HCT116 (cell line): ENCODE data around the gene IGSF9. TPM values are rescaled to one million over a fixed set of nuclear protein-coding genes. Genes with fewer than 3 reads are reported as not detected.

Experiments used
- ATAC-seq: fragments of 200-7000 bp; cut with Tn5 transposase; 2 replicates; pipeline ENCODE4 v1.9.1; 2020; ENCODE audit warnings: mild to moderate bottlenecking, moderate library complexity
- BruUV-seq: library from RNA; stranded (reverse); fragments of 400-500 nt; replicated peaks from 2 replicates; lab custom pipeline; 2021; lab: Mats Ljungman, UMichigan
- CTCF ChIA-PET: fragments of 300-600 bp; sonication (Branson Sonifier 250); formaldehyde crosslinking; loops from one replicate; lab custom pipeline; 2021; ENCODE audit warnings: antibody characterized with exemption; lab: Charles Lee
- POLR2A ChIA-PET: fragments of 300-600, 350-600 bp; sonication (Branson Sonifier 250); formaldehyde crosslinking; loops from one replicate; lab custom pipeline; 2021; ENCODE audit warnings: antibody characterized with exemption; lab: Charles Lee
- RAD21 ChIA-PET, 2 experiments: fragments of 300-600 bp; sonication (Branson Sonifier 250); formaldehyde crosslinking; loops; one replicate each; lab custom pipeline; 2023; ENCODE audit warnings: low total read pairs in 2 of 2; ENCODE audit not compliant: uncharacterized antibody in 2 of 2, unreplicated experiment in 2 of 2, low non-redundant PET in 1 of 2; lab: Charles Lee
- DNase-seq: peaks from one replicate; pipeline ENCODE4 v3.0.0-alpha.2; 2010; ENCODE audit warnings: low read depth, low spot score
- H2AFZ ChIP-seq: fragments of 200-600 bp; shearing (Covaris generic), sonication (generic); 2 replicates; pipeline ENCODE4 v1.6.1; 2017; ENCODE audit warnings: low read depth, mixed run types, mixed read lengths, antibody characterized with exemption, low read length; ENCODE audit not compliant: poor library complexity, severe bottlenecking
- H3K27ac ChIP-seq: 2 replicates; pipeline ENCODE4 v1.5.1; 2012; ENCODE audit warnings: low read depth, low read length
- H3K27me3 ChIP-seq: fragments of 200-600 bp; sonication (generic); 2 replicates; pipeline ENCODE4 v1.6.1; 2016; ENCODE audit warnings: mixed run types, low read length, mixed read lengths; ENCODE audit not compliant: insufficient read depth
- H3K36me3 ChIP-seq, 2 experiments: fragments of 200-500 bp in 1 of 2; fragments of 200-600 bp in 1 of 2; sonication (Bioruptor generic) in 1 of 2; sonication (generic) in 1 of 2; 2 replicates each; pipeline versions ENCODE4 v1.5.1 to v1.6.1; 2014 to 2016; ENCODE audit warnings: low read length in 2 of 2, inconsistent platforms in 1 of 2, mixed read lengths in 1 of 2, mixed run types in 1 of 2; ENCODE audit not compliant: insufficient read depth in 2 of 2, control insufficient read depth in 1 of 2
- H3K4me1 ChIP-seq, 2 experiments: fragments of 200-600 bp in 1 of 2; sonication (generic) in 1 of 2; 2 replicates each; pipeline versions ENCODE4 v1.5.1 to v1.6.1; 2012 to 2017; ENCODE audit warnings: low read length in 2 of 2, inconsistent platforms in 1 of 2, mild to moderate bottlenecking in 1 of 2, mixed read lengths in 1 of 2, mixed run types in 1 of 2, moderate library complexity in 1 of 2; ENCODE audit not compliant: insufficient read depth in 2 of 2, control insufficient read depth in 1 of 2
- H3K4me2 ChIP-seq: fragments of 200-600 bp; sonication (generic); 2 replicates; pipeline ENCODE4 v1.6.1; 2017; ENCODE audit warnings: mixed run types, low read length, mixed read lengths
- H3K4me3 ChIP-seq, 2 experiments: fragments of 200-600 bp in 1 of 2; sonication (generic) in 1 of 2; replicated peaks in 1 of 2; 2 replicates each; pipeline ENCODE4 v1.5.1; 2011 to 2016; ENCODE audit warnings: low read length in 2 of 2, control low read depth in 1 of 2, low read depth in 1 of 2, mild to moderate bottlenecking in 1 of 2, mixed read lengths in 1 of 2, mixed run types in 1 of 2
- H3K79me2 ChIP-seq: fragments of 200-600 bp; sonication (generic); 2 replicates; pipeline ENCODE4 v1.6.1; 2017; ENCODE audit warnings: mild to moderate bottlenecking, mixed run types, low read length, moderate library complexity, mixed read lengths; ENCODE audit not compliant: insufficient read depth
- H3K9ac ChIP-seq: fragments of 200-600 bp; sonication (generic); 2 replicates; pipeline ENCODE4 v1.6.1; 2016; ENCODE audit warnings: low read length, mixed read lengths
- H3K9me2 ChIP-seq: fragments of 200-600 bp; sonication (generic), shearing (Covaris generic); 2 replicates; pipeline ENCODE4 v1.6.1; 2017; ENCODE audit warnings: mixed run types, mild to moderate bottlenecking, moderate library complexity; ENCODE audit not compliant: insufficient read depth
- H3K9me3 ChIP-seq, 2 experiments: fragments of 200-500 bp in 1 of 2; fragments of 200-600 bp in 1 of 2; sonication (Bioruptor generic) in 1 of 2; sonication (generic) in 1 of 2; 2 replicates each; pipeline ENCODE4 v1.6.1; 2014 to 2017; ENCODE audit warnings: low read length in 2 of 2, mixed read lengths in 2 of 2, inconsistent platforms in 1 of 2, low read depth in 1 of 2, mild to moderate bottlenecking in 1 of 2, mixed run types in 1 of 2, moderate library complexity in 1 of 2; ENCODE audit not compliant: control insufficient read depth in 1 of 2, insufficient read depth in 1 of 2
- H4K20me1 ChIP-seq: fragments of 200-600 bp; sonication (generic), shearing (Covaris generic); 2 replicates; pipeline ENCODE4 v1.6.1; 2017; ENCODE audit warnings: mixed run types, mild to moderate bottlenecking, moderate library complexity; ENCODE audit not compliant: insufficient read depth
- CEBPB ChIP-seq: IDR thresholded peaks from 2 replicates; pipeline ENCODE4 v1.6.1; 2012; ENCODE audit warnings: low read depth
- EGR1 ChIP-seq: IDR thresholded peaks from 2 replicates; pipeline ENCODE4 v1.6.1; 2012; ENCODE audit warnings: low read depth
- ELF1 ChIP-seq: IDR thresholded peaks from 2 replicates; pipeline ENCODE4 v1.6.1; 2012; ENCODE audit warnings: low read depth, borderline replicate concordance
- EZH2 ChIP-seq: fragments of 200-600 bp; sonication (generic); IDR thresholded peaks from 2 replicates; pipeline ENCODE4 v1.6.1; 2017; ENCODE audit warnings: antibody characterized with exemption, mixed run types
- JUND ChIP-seq: IDR thresholded peaks from 2 replicates; pipeline ENCODE4 v1.6.1; 2012
- POLR2A ChIP-seq: IDR thresholded peaks from 2 replicates; pipeline ENCODE4 v1.7.0; 2011; ENCODE audit warnings: borderline replicate concordance; ENCODE audit not compliant: insufficient read depth, insufficient read length; ENCODE audit errors: extremely low read depth
- POLR2AphosphoS5 ChIP-seq: IDR thresholded peaks from 2 replicates; pipeline ENCODE4 v1.6.1; 2011; ENCODE audit warnings: mild to moderate bottlenecking, low read depth, low read length, moderate library complexity
- RAD21 ChIP-seq: IDR thresholded peaks from 2 replicates; pipeline ENCODE4 v1.6.1; 2012; ENCODE audit warnings: low read depth, mild to moderate bottlenecking
- SP1 ChIP-seq: IDR thresholded peaks from 2 replicates; pipeline ENCODE4 v1.6.1; 2012; ENCODE audit warnings: low read depth
- SRF ChIP-seq: IDR thresholded peaks from 2 replicates; pipeline ENCODE4 v1.6.1; 2012; ENCODE audit warnings: low read depth
- YY1 ChIP-seq: IDR thresholded peaks from 2 replicates; pipeline ENCODE4 v1.6.1; 2011; ENCODE audit warnings: low read length, low read depth, moderate library complexity, mild to moderate bottlenecking; ENCODE audit not compliant: insufficient replicate concordance; ENCODE audit errors: extremely low read depth
- ZFX ChIP-seq: fragments of 450-650 bp; IDR thresholded peaks from 2 replicates; pipeline ENCODE4 v1.6.1; 2017
- intact Hi-C: fragments of 100-400 bp; cut with micrococcal nuclease; formaldehyde crosslinking; loops from 2 replicates; pipeline ENCODE4 v1.10.0; 2022
- total RNA-seq: library from RNA; stranded (reverse); gene quantifications from one replicate; pipeline ENCODE4 v1.2.1, GENCODE V29; 2021; ENCODE audit not compliant: unreplicated experiment
- TF ChIP-seq, protein P1 (sequence below): IDR thresholded peaks from 2 replicates; pipeline ENCODE4 v1.6.1; 2012

Gene IGSF9
- total RNA-seq, 1 experiment from 2014 or later, result 10.3 TPM

DNA sequence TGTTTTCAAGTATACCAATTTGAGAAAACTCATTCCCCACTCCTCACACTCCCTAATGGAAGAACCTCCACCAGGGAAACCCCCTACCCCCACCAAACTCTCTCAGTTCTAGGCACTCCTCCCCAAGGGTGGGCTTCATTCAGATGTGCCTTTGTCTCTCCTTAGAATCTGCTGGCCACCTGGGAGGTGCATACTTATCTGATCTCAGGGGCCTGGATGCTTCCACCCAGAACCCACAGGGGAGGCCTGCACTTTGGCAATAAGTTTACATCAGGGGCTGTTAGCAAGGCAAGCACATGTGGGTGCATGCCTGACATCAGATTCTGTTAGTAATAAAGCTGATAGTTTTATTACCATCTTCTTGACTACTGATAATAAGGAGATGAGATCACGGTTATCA, 41.1 kb upstream of the IGSF9 start:
- H4K20me1 ChIP-seq, result no peaks in the 10 kb centered on the region
- H3K36me3 ChIP-seq, result no peaks in the 10 kb centered on the region
- H2AFZ ChIP-seq, result no peak overlapping the region
- no peaks in the 10 kb centered on the region for H3K79me2 ChIP-seq
- ATAC-seq (no peak), DNase-seq (no peak)
- H3K9me3 ChIP-seq, result no peaks in the 10 kb centered on the region
- POLR2A ChIA-PET, result no interaction called here
- no TSS peak for BruUV-seq
- H3K4me3 ChIP-seq, result no peak overlapping the region
- no peak overlapping the region for H3K27ac ChIP-seq
- H3K9ac ChIP-seq, result no peak overlapping the region
- no peak overlapping the region for H3K4me2 ChIP-seq
- no peak for TF ChIP-seq ZFX
- no peak for TF ChIP-seq CEBPB
- CTCF ChIA-PET, result no interaction called here
- intact Hi-C loops, result no loop called here
- H3K9me2 ChIP-seq, result no peaks in the 10 kb centered on the region
- H3K27me3 ChIP-seq, result peaks cover 13% of the 10 kb centered on the region; the same call in 1 of the 2 replicates
- peaks cover 0 to 2% of the 10 kb centered on the region in 2 experiments; a peak in 1 of 4 replicates for H3K4me1 ChIP-seq
- RAD21 ChIA-PET, result no interaction called here

DNA sequence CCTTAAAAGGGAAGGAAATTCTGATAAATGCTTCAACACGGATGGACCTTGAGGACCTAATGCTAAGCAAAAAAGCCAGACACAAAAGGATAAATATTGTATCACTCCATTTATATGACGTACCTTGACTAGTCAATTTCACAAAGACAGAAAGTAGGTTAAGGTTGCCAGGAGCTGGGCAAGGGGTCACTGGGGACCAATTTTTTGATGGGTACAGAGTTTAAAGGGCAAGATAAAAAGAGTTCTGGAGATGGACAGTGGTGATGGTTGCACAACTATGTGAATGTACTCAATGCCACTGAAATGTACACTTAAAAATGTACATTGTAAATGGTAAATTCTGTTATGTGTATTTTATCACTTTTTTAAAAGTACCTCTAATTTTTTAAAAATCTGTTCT, 40.7 kb upstream of the IGSF9 start:
- intact Hi-C loops, result no loop called here
- no peaks in the 10 kb centered on the region for H3K9me3 ChIP-seq
- no peaks in the 10 kb centered on the region for H3K4me1 ChIP-seq
- no peak overlapping the region for H3K27ac ChIP-seq
- POLR2A ChIA-PET, result no interaction called here
- no peaks in the 10 kb centered on the region for H3K9me2 ChIP-seq
- TF ChIP-seq EGR1, result no peak
- TF ChIP-seq ELF1, result no peak
- no peak for TF ChIP-seq SP1
- no peak for TF ChIP-seq RAD21
- TF ChIP-seq EZH2, result no peak
- TF ChIP-seq, protein P1, sequence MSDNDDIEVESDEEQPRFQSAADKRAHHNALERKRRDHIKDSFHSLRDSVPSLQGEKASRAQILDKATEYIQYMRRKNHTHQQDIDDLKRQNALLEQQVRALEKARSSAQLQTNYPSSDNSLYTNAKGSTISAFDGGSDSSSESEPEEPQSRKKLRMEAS, result no peak
- TF ChIP-seq SRF, result no peak
- no peak for TF ChIP-seq POLR2AphosphoS5
- no peak for TF ChIP-seq YY1
- no peak for TF ChIP-seq POLR2A
- no peak for TF ChIP-seq JUND
- TF ChIP-seq CEBPB, result no peak
- TF ChIP-seq, all 23 proteins: peak for 0
- Histone ChIP-seq H3K4me2 (no peak overlapping the region), H3K9ac (no peak overlapping the region), H3K36me3 (no peaks in the 10 kb centered on the region), H3K4me3 (no peak overlapping the region), H3K27me3 (peaks cover 13% of the 10 kb centered on the region; the same call in 1 of the 2 replicates), H2AFZ (no peak overlapping the region), H3K79me2 (no peaks in the 10 kb centered on the region), H4K20me1 (no peaks in the 10 kb centered on the region)
- RAD21 ChIA-PET, result no interaction called here
- CTCF ChIA-PET, result no interaction called here
- BruUV-seq, result no TSS peak
- DNase-seq, result no peak
- no peak for ATAC-seq
